H1 (cell line): ENCODE measurements around the gene PTPRG. TPM values are rescaled to one million over a fixed set of nuclear protein-coding genes. Genes with fewer than 3 reads are reported as not detected.

Experiments used
- CTCF ChIA-PET: fragments of 300-600 bp; sonication (Branson Sonifier 250); formaldehyde crosslinking; loops from one replicate; lab custom pipeline; 2021; ENCODE audit not compliant: partially characterized antibody; lab: Charles Lee
- POLR2A ChIA-PET: fragments of 300-600 bp; sonication (Branson Sonifier 250); formaldehyde crosslinking; loops from one replicate; lab custom pipeline; 2021; ENCODE audit warnings: inconsistent platforms; ENCODE audit not compliant: partially characterized antibody; lab: Charles Lee
- DNase-seq, 2 experiments: peaks; one replicate each; pipeline versions ENCODE4 v3.0.0 to v3.0.0-alpha.2; 2010 to 2022; ENCODE audit warnings: low spot score in 2 of 2, low read depth in 1 of 2, mixed read lengths in 1 of 2
- FAIRE-seq: peaks from 2 replicates; lab custom pipeline; 2011; peaks lifted over from hg19 to GRCh38; lab: Jason Lieb, UNC
- H2AFZ ChIP-seq: 2 replicates; pipeline ENCODE4 v1.8.1; 2012; ENCODE audit warnings: low read length, inconsistent platforms
- H2AK5ac ChIP-seq: 2 replicates; pipeline ENCODE4 v1.6.1; 2013; ENCODE audit warnings: low read depth, low read length
- H2BK120ac ChIP-seq: replicated peaks from 2 replicates; pipeline ENCODE3; 2013; ENCODE audit warnings: low read depth, low read length, inconsistent platforms
- H2BK12ac ChIP-seq: 2 replicates; pipeline ENCODE4 v1.6.1; 2013; ENCODE audit warnings: low read depth, low read length
- H2BK15ac ChIP-seq: 2 replicates; pipeline ENCODE4 v1.6.1; 2013; ENCODE audit warnings: low read length
- H2BK20ac ChIP-seq: 2 replicates; pipeline ENCODE4 v1.6.1; 2013; ENCODE audit warnings: low read length
- H2BK5ac ChIP-seq: 2 replicates; pipeline ENCODE4 v1.6.1; 2013; ENCODE audit warnings: low read depth, low read length
- H3K14ac ChIP-seq: 2 replicates; pipeline ENCODE4 v1.6.1; 2013; ENCODE audit warnings: inconsistent platforms; ENCODE audit not compliant: insufficient read length
- H3K18ac ChIP-seq: 2 replicates; pipeline ENCODE4 v1.6.1; 2013; ENCODE audit warnings: low read length; ENCODE audit errors: extremely low read depth
- H3K23ac ChIP-seq: 2 replicates; pipeline ENCODE4 v1.6.1; 2013; ENCODE audit warnings: inconsistent platforms; ENCODE audit not compliant: insufficient read length
- H3K23me2 ChIP-seq: 2 replicates; pipeline ENCODE4 v1.6.1; 2013; ENCODE audit warnings: low read depth, low read length
- H3K27ac ChIP-seq: 2 replicates; pipeline ENCODE4 v1.6.1; 2011; ENCODE audit warnings: low read depth, low read length, inconsistent platforms
- H3K27me3 ChIP-seq, 4 experiments: replicated peaks in 1 of 4; 1 replicate in 1 of 4; 2 replicates in 3 of 4; pipeline versions ENCODE4 v1.6.1 to v1.8.1; 2011 to 2013; ENCODE audit warnings: low read length in 3 of 4, mild to moderate bottlenecking in 3 of 4, inconsistent platforms in 2 of 4, mixed read lengths in 2 of 4, moderate library complexity in 1 of 4; ENCODE audit not compliant: control insufficient read depth in 3 of 4, insufficient read depth in 3 of 4; ENCODE audit errors: extremely low read depth in 1 of 4
- H3K36me3 ChIP-seq, 4 experiments: 2 replicates each; pipeline versions ENCODE4 v1.6.1 to v1.8.1; 2011 to 2013; ENCODE audit warnings: mild to moderate bottlenecking in 4 of 4, low read length in 3 of 4, moderate library complexity in 2 of 4, control low read depth in 1 of 4, inconsistent platforms in 1 of 4; ENCODE audit not compliant: insufficient read depth in 4 of 4, control insufficient read depth in 2 of 4
- H3K4ac ChIP-seq: replicated peaks from 2 replicates; pipeline ENCODE3; 2013; ENCODE audit warnings: low read length, low read depth, mixed read lengths, inconsistent platforms; ENCODE audit not compliant: insufficient read length
- H3K4me1 ChIP-seq, 4 experiments: replicated peaks in 1 of 4; 1 replicate in 1 of 4; 2 replicates in 3 of 4; pipeline versions ENCODE4 v1.6.1 to v1.8.1; 2011 to 2013; ENCODE audit warnings: low read length in 3 of 4, inconsistent platforms in 2 of 4, mixed read lengths in 1 of 4; ENCODE audit not compliant: insufficient read depth in 4 of 4, control insufficient read depth in 3 of 4
- H3K4me2 ChIP-seq, 2 experiments: 2 replicates each; pipeline versions ENCODE4 v1.6.1 to v1.8.1; 2011 to 2013; ENCODE audit warnings: low read depth in 2 of 2, low read length in 2 of 2, control low read depth in 1 of 2, inconsistent platforms in 1 of 2, mild to moderate bottlenecking in 1 of 2; ENCODE audit not compliant: insufficient read depth in 1 of 2
- H3K4me3 ChIP-seq, 4 experiments: fragments of 200-600, 300-600 bp in 1 of 4; sonication (generic), shearing (Covaris generic), sonication (Bioruptor Twin) in 1 of 4; 2 replicates each; pipeline versions ENCODE4 v1.5.1 to v1.8.1; 2011 to 2016; ENCODE audit warnings: low read length in 4 of 4, low read depth in 3 of 4, control low read depth in 2 of 4, inconsistent platforms in 2 of 4, mild to moderate bottlenecking in 2 of 4, mixed read lengths in 1 of 4, moderate library complexity in 1 of 4; ENCODE audit not compliant: insufficient read depth in 2 of 4; ENCODE audit errors: extremely low read depth in 1 of 4
- H3K56ac ChIP-seq: replicated peaks from 2 replicates; pipeline ENCODE3; 2013; ENCODE audit warnings: low read depth, mild to moderate bottlenecking, mixed read lengths, low read length, inconsistent platforms; ENCODE audit not compliant: insufficient read length
- H3K79me1 ChIP-seq: 2 replicates; pipeline ENCODE4 v1.6.1; 2013; ENCODE audit warnings: low read depth, low read length, control low read depth
- H3K79me2 ChIP-seq, 2 experiments: 2 replicates each; pipeline versions ENCODE4 v1.6.1 to v1.8.1; 2012 to 2013; ENCODE audit warnings: low read length in 2 of 2, mild to moderate bottlenecking in 2 of 2, inconsistent platforms in 1 of 2; ENCODE audit not compliant: insufficient read depth in 2 of 2, control insufficient read depth in 1 of 2
- H3K9ac ChIP-seq, 4 experiments: replicated peaks in 1 of 4; 1 replicate in 1 of 4; 2 replicates in 3 of 4; pipeline versions ENCODE4 v1.6.1 to v1.8.1; 2011 to 2013; ENCODE audit warnings: low read depth in 3 of 4, low read length in 3 of 4, control low read depth in 2 of 4, mild to moderate bottlenecking in 2 of 4, moderate library complexity in 2 of 4, inconsistent platforms in 1 of 4; ENCODE audit errors: extremely low read depth in 1 of 4
- H3K9me3 ChIP-seq, 2 experiments: 2 replicates each; pipeline versions ENCODE4 v1.6.1 to v1.8.1; 2012 to 2013; ENCODE audit warnings: mild to moderate bottlenecking in 2 of 2, moderate library complexity in 2 of 2, control low read depth in 1 of 2, inconsistent platforms in 1 of 2, low read depth in 1 of 2, low read length in 1 of 2, mixed read lengths in 1 of 2; ENCODE audit not compliant: insufficient read depth in 2 of 2
- H4K20me1 ChIP-seq, 2 experiments: replicated peaks in 1 of 2; 2 replicates each; pipeline versions ENCODE3 to v1.8.1; 2011 to 2013; ENCODE audit warnings: inconsistent platforms in 2 of 2, low read length in 2 of 2, mild to moderate bottlenecking in 1 of 2; ENCODE audit not compliant: insufficient read depth in 2 of 2, control insufficient read depth in 1 of 2
- H4K5ac ChIP-seq: 2 replicates; pipeline ENCODE4 v1.6.1; 2013; ENCODE audit warnings: low read length, low read depth, mixed read lengths, inconsistent platforms; ENCODE audit not compliant: insufficient read length
- H4K8ac ChIP-seq: 2 replicates; pipeline ENCODE4 v1.8.0; 2013; ENCODE audit warnings: mild to moderate bottlenecking, moderate library complexity, low read length, inconsistent platforms; ENCODE audit not compliant: insufficient read depth; ENCODE audit errors: extremely low read depth
- H4K91ac ChIP-seq: replicated peaks from 2 replicates; pipeline ENCODE3; 2013; ENCODE audit warnings: low read length, mixed read lengths, inconsistent platforms; ENCODE audit not compliant: insufficient read length
- BCL11A ChIP-seq, 2 experiments: IDR thresholded peaks; one replicate each; pipeline ENCODE4 v1.6.1; 2011; ENCODE audit warnings: low read depth in 2 of 2, low read length in 2 of 2, mild to moderate bottlenecking in 2 of 2
- EP300 ChIP-seq, 2 experiments: IDR thresholded peaks; 1 replicate in 1 of 2; 2 replicates in 1 of 2; pipeline ENCODE4 v1.6.1; 2011 to 2012; ENCODE audit warnings: low read depth in 2 of 2, low read length in 2 of 2, mild to moderate bottlenecking in 2 of 2, borderline replicate concordance in 1 of 2, inconsistent platforms in 1 of 2, moderate library complexity in 1 of 2
- WGBS, 2 experiments: shearing (Covaris generic) in 1 of 2; methylation state at CpG; one replicate each; pipeline versions ENCODE4 v1.1.6 to v1.1.7; 2013 to 2015; ENCODE audit warnings: low lambda C conversion rate in 2 of 2, mixed read lengths in 2 of 2, inconsistent platforms in 1 of 2, low coverage in 1 of 2, missing lambda C conversion rate in 1 of 2; ENCODE audit not compliant: insufficient replicate concordance in 2 of 2, insufficient coverage in 1 of 2, insufficient read length in 1 of 2; ENCODE audit errors: extremely low coverage in 1 of 2, missing lambda C conversion rate in 1 of 2; 5-methylcytosine and 5-hydroxymethylcytosine counted together
- polyA plus RNA-seq, 7 experiments: library from polyadenylated mRNA; depleted of rRNA in 3 of 7; stranded (reverse) in 5 of 7; unstranded in 2 of 7; fragments of >200 nt in 5 of 7; fragments of 200-250 nt in 2 of 7; gene quantifications; 1 replicate in 5 of 7; 2 replicates in 1 of 7; 4 replicates in 1 of 7; pipeline versions ENCODE4 v1.2.1 to v1.2.3, GENCODE V29; 2011 to 2013; ENCODE audit warnings: missing spikeins in 2 of 7, mixed read lengths in 2 of 7
- total RNA-seq: library from RNA; stranded (reverse); fragmentation: NEBNext Ultra II Directional; extraction: Animal tissue kit (Norgen Biotek cat#: 25700); gene quantifications from 2 replicates; pipeline ENCODE4 v1.2.1, GENCODE V29; 2021

PTPRG gene
- total and polyA plus RNA-seq, 2 of the 8 experiments (the other 6 are each of a cell fraction or from before 2014, with no cell fraction given): 23.3 to 96.2 TPM

DNA sequence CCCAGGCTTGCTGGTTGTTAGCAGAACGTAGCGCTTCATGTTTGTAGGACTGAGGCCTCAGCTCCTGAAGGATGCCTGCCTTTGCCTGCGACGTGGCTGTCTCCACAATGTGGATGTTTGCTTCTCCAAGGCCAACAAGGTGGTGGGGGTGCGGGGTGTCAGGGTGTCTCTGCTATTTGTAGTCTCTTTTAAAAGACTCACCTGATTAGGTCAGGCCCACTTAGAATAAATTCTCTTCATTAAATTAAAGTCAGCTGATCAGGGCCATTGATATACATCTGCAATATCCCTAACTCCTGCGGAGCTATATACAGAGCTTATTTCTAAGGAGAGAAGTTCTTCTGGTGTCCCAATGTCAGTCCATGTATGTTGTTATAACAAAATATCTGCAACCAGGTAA lies 44.8 kb downstream of the PTPRG start:
- no peak overlapping the region for H3K4me3 ChIP-seq
- H3K27me3 ChIP-seq: no peaks in the 10 kb centered on the region
- no peak overlapping the region for H3K23ac ChIP-seq
- H3K9ac ChIP-seq: no peak overlapping the region
- H3K79me2 ChIP-seq: peaks cover 29 to 98% of the 10 kb centered on the region in 2 experiments
- no peak overlapping the region for H3K56ac ChIP-seq
- no peak overlapping the region for H4K91ac ChIP-seq
- no peak overlapping the region for H3K18ac ChIP-seq
- no peak overlapping the region for H3K14ac ChIP-seq
- peaks cover 19 to 37% of the 10 kb centered on the region in 2 experiments for H4K20me1 ChIP-seq
- H2AFZ ChIP-seq: no peak overlapping the region
- H2AK5ac ChIP-seq: no peak overlapping the region
- FAIRE-seq (no peak), DNase-seq (no peak)
- H2BK15ac ChIP-seq: no peak overlapping the region
- H3K23me2 ChIP-seq: no peaks in the 10 kb centered on the region
- H2BK5ac ChIP-seq: no peak overlapping the region; the same call in 1 of the 2 replicates
- no peaks in the 10 kb centered on the region; a peak in 1 of 4 replicates for H3K9me3 ChIP-seq
- WGBS, 2 experiments: 96% methylated on average over 6 of the region's 6 CpGs; no CpG with 5 or more reads in 1 of the 2 experiments
- H2BK12ac ChIP-seq: no peak overlapping the region
- peaks cover 0 to 10% (median 2%) of the 10 kb centered on the region in 4 experiments; a peak in 3 of 7 replicates for H3K4me1 ChIP-seq
- H3K79me1 ChIP-seq: peaks cover 24% of the 10 kb centered on the region
- H3K4me2 ChIP-seq: no peak overlapping the region
- H3K4ac ChIP-seq: no peak overlapping the region
- CTCF ChIA-PET: interaction anchor here (0.8 to 2.0 kb wide), 2 partner anchors 42 to 68 kb away, joined by 4 to 10 read pairs; no protein-coding TSS in a partner anchor
- H4K5ac ChIP-seq: no peak overlapping the region
- H4K8ac ChIP-seq: no peak overlapping the region
- H2BK120ac ChIP-seq: no peak overlapping the region
- peaks cover 0 to 11% (median 4%) of the 10 kb centered on the region in 4 experiments; a peak in 4 of 8 replicates for H3K36me3 ChIP-seq
- H2BK20ac ChIP-seq: no peak overlapping the region
- H3K27ac ChIP-seq: no peak overlapping the region
- POLR2A ChIA-PET: interaction anchor here (1.0 to 2.0 kb wide), 10 partner anchors 8 to 45 kb away, joined by 3 to 11 read pairs (median 4); partner anchors contain the start of gene PTPRG
- TF ChIP-seq EP300 (IDR thresholded peaks at IDR 0.05; ENCODE audit: borderline replicate concordance in 1 of 2, low read depth in 2 of 2, low read length in 2 of 2) (no peak), BCL11A (IDR thresholded peaks at IDR 0.05; ENCODE audit: low read depth in 2 of 2, low read length in 2 of 2) (no peak)
